ENCODE results near the gene LMLN. TPM values are rescaled to one million over a fixed set of nuclear protein-coding genes. Genes with fewer than 3 reads are reported as not detected.
"Not testable (repeated sequence)": the region's sequence is repeated elsewhere in the genome, so short reads cannot be mapped to it uniquely, and the experiment has no call there.

LMLN gene
- polyA plus RNA-seq, 4 donors = 6.4 to 14.5 (median 9.2) TPM

- no peak for DNase-seq (ENCODE audit: low read depth in 4 of 4, low spot score in 2 of 4)
Observed at GRCh38 chr3:198025644-198026043, 65.6 kb downstream of the LMLN start.

GRCh38 chr3:198026620-198027019, 66.6 kb downstream of the LMLN start:
- DNase-seq (ENCODE audit: low read depth in 4 of 4, low spot score in 2 of 4) = no peak

- no peak for DNase-seq (ENCODE audit: low read depth in 4 of 4, low spot score in 2 of 4)
Observed at GRCh38 chr3:198027045-198027798, 67.2 kb downstream of the LMLN start.

DNA sequence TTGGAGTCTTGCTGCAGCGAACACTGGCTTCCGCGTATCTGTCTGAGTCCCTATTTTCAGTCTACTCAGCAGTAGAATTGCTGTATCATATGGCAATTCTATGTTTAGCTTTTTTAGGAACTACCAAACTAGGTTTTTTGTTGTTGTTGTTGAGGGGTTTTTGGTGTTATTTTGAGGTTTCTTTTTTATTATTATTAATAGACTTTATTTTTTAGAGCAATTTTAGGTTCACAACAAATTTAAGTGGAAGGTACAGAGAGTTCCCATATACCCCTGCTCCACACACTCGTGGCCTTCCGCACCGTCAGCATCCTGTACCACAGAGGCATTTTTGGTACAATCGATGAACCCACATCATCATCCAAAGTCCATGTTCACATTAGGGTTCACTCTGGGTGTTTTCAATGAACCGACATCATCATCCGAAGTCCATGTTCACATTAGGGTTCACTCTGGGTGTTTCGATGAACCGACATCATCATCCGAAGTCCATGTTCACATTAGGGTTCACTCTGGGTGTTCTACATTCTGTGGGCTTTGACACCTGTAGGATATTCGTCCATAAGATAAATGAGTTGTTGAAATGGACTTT, 67.9 kb downstream of the LMLN start:
- no peak for DNase-seq (ENCODE audit: low read depth in 4 of 4, low spot score in 2 of 4)

GRCh38 chr3:198028718-198029117, 68.7 kb downstream of the LMLN start:
- DNase-seq (ENCODE audit: low read depth in 4 of 4, low spot score in 2 of 4) = no peak

DNA sequence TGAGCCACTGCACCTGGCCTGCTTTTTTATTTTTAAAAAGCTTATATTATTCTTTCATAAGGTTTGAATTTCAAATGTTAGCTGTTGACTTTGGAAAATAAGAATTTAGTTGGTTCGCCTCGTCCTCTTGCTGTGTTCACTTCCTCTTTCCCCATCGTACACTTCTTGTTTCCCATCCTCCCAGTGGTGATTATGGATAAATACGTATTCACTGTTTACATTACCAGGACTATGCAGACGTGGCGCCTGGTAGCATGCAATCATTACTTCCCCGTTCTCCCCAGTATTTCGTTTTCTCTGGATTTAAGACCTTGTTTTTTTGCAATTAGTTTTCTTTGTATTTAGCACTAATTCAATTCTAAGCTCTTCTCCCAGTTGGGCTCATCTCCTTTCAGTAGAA, 70.1 kb downstream of the LMLN start:
- no peak for DNase-seq (ENCODE audit: low read depth in 4 of 4, low spot score in 2 of 4)

GRCh38 chr3:198030726-198031125, 70.7 kb downstream of the LMLN start:
- DNase-seq (ENCODE audit: low read depth in 4 of 4, low spot score in 2 of 4) = no peak

DNA sequence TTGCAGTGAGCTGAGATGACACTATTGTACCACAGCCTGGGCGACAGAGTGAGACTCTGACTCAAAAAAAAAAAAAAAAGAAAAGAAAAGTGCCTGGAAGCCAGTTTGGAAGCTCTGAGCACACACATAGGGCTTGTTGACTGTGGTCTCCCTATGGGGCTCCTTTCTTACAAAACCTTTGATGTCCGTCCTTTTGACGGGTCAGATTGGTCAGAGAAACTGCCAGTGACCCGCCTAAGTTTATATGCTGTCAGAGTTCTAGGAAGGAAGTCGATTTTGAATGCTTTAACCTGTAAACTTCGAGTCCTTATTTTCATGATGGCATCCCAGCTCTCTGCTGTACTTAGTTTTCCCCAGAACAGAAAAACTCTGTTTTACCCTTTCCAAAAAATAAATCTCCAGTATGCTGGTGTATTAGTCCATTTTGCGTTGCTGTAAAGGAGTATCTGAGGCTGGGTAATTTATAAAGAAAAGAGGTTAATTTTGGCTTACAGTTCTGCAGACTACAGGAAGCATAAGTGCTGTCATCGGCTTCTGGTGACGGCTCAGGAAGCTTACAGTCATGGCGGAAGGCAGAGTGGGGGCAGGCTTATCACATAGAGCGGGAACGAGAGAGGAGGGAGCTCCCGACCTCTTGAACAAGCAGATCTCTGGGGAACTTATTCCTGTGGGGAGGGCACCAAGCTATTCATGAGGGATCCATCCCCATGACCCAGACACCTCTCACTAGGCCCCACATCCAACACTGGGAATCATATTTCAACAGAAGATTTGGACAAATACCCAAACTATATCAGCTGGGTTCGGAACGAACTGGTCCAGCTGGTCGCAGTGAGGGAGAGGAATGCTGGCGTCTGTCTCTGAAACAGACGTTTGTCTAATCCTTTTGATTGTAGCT, 72.3 kb downstream of the LMLN start:
- no peak for DNase-seq (ENCODE audit: low read depth in 4 of 4, low spot score in 2 of 4)

- DNase-seq (ENCODE audit: low read depth in 4 of 4, low spot score in 2 of 4) = no peak
Observed at GRCh38 chr3:198043119-198043518, 83.1 kb downstream of the LMLN start.

DNA sequence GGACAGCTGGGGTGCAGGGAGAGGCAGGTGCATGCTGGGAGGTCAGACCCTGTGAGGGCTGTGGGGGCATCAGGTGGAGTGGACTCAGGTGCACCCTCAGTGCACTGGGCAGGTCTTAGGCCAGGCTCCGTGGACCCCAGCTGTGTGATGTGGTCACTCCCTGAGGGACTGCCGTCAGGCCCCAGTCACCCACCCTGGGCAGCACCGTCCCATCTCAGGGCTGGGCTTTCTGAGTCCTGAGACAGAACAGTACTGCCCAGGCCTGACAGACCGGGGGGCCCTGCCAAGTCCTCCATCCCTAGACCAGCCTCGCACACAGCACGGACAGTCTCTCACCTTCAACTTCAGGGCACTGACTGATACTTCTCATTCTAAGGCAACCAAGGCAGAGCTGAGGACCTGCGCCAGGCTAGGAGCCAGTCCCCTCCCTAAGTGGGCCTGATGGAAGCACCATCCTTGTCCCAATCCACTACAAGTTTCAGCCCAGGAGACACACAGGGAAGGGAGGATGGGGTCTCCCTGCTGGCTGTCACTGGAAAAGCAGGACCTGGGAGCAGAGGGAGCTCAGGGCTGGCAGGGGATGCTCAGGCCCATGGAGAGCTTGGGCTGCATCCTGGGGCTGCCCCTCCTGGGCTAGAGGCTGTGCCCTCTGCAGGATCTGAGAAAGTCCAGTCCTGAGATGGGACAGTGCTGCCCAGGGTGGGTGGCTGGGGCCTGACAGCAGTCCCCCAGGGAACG, 86.3 kb downstream of the LMLN start:
- no peak for DNase-seq (ENCODE audit: low read depth in 4 of 4, low spot score in 2 of 4)

GRCh38 chr3:198048445-198048844, 88.4 kb downstream of the LMLN start:
- DNase-seq (ENCODE audit: low read depth in 4 of 4, low spot score in 2 of 4) = no peak

- no peak for DNase-seq (ENCODE audit: low read depth in 4 of 4, low spot score in 2 of 4)
Observed at GRCh38 chr3:198051836-198052235, 91.8 kb downstream of the LMLN start.

- not testable (repeated sequence) for DNase-seq (ENCODE audit: low read depth in 4 of 4, low spot score in 2 of 4)
Observed at GRCh38 chr3:198053462-198053861, 93.4 kb downstream of the LMLN start.

DNA sequence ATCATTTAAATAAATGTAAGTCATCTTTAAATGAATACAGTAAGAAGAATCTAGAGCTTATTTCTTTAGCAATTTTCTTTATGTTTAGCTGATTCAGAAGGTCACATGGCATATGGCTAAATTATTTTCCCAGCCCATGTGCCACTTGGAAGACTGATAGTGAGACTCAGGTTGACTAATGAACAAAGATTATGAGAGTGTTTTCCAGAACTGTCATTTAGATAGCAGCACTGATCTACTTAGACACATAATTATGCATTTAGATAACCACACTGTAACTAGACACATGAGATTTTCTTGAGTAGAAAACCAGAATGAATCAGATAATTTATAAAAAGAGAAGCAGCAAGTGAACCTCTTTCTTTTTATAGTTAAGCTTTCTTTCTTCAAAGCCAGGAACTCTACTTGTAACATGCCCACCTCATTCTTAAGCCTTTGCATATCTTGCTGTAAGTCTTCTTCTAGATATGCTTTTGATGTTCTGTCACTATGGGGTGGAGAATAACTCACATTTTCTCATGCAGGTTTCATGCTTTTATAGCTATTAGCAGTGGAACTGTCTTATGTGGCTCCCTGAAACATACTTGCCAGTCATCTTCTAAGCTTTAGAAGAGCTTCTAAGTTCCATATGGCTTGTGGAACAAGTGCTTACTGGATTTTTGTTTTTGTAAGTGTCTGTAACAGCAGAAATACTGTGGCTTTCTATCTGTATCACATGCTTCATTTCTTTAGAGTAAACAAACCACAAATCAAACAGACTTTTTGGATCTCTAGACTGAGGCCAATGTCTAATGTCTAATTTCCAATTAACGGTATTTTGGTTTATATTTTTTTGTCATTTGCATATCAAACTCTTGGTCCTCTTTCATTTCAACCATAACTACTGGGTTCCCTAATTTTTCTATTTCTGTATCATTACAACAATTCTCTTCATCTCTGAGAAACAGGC, 101.4 kb downstream of the LMLN start:
- DNase-seq (ENCODE audit: low read depth in 4 of 4, low spot score in 2 of 4) = no peak

- no peak for DNase-seq (ENCODE audit: low read depth in 4 of 4, low spot score in 2 of 4)
Observed at GRCh38 chr3:198062068-198062465, 102.0 kb downstream of the LMLN start.

GRCh38 chr3:198064420-198064819, 104.4 kb downstream of the LMLN start:
- DNase-seq (ENCODE audit: low read depth in 4 of 4, low spot score in 2 of 4) = no peak

DNA sequence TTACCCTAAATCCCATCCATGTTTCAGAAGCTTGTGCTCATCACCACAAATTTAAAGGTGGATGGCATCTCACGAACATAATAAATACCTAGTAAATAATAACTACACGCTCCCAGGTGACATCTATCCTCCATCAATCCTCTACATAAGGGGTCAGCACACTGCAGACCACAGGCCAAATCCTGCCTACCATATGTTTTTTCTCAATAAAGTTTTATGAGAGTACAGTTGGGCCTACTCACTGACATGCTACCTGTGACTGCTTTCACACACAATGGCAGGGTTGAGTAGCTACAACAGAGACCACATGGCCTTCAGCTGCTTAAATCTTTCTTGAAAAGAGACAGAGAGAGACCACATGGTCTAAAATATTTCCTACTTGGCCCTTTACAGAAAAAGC, 105.9 kb downstream of the LMLN start:
- no peak for DNase-seq (ENCODE audit: low read depth in 4 of 4, low spot score in 2 of 4)

GRCh38 chr3:198067416-198067815, 107.4 kb downstream of the LMLN start:
- DNase-seq (ENCODE audit: low read depth in 4 of 4, low spot score in 2 of 4) = no peak

DNA sequence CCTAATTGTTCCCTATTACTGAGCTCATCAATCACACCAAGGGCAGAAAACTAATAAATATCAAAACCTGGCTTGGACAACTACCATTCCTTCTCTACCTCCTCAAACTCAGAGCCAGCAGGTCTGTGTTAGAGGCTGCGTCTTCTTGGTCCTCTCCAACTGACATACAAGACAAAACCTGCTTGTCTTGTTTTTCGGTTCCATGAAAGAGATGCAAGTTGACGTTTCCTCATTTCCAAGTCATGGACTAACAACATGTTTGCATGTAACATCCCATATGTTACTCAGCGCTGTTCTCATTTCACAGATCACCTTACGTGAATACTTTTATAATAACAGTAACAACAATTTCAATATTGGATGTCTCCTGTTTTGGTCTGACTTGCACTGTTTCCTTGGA, 110.9 kb downstream of the LMLN start:
- DNase-seq (ENCODE audit: low read depth in 4 of 4, low spot score in 2 of 4) = no peak
